CD4-positive, alpha-beta T cell (primary cell): ENCODE measurements around the gene SERF2. TPM values are rescaled to one million over a fixed set of nuclear protein-coding genes. Genes with fewer than 3 reads are reported as not detected.
A peak's percentile ranks its signal among the peaks of the same experiment; 100 is the strongest.
"Not testable (repeated sequence)": the region's sequence is repeated elsewhere in the genome, so short reads cannot be mapped to it uniquely, and the experiment has no call there.

Experiments
- ATAC-seq: fragments of 200-7000 bp; cut with Tn5 transposase; one replicate; pipeline ENCODE4 v1.10.0; 2022; ENCODE audit warnings: mild to moderate bottlenecking; ENCODE audit not compliant: poor library complexity
- CTCF ChIA-PET: fragments of 350-600 bp; sonication (Branson Sonifier 250); formaldehyde crosslinking; loops from one replicate; lab custom pipeline; 2021; ENCODE audit warnings: antibody characterized with exemption, inconsistent platforms; lab: Charles Lee
- POLR2A ChIA-PET: fragments of 350-600 bp; sonication (Branson Sonifier 250); formaldehyde crosslinking; loops from one replicate; lab custom pipeline; 2021; ENCODE audit warnings: antibody characterized with exemption, inconsistent platforms; lab: Charles Lee
- DNase-seq, 14 experiments: peaks; one replicate each; pipeline ENCODE4 v3.0.0-alpha.2; 2013 to 2020; ENCODE audit warnings: mixed read lengths in 2 of 14
- H3K27ac ChIP-seq, 2 donors: one replicate each; pipeline versions ENCODE4 v1.5.1 to v1.7.0; 2013; ENCODE audit warnings: low read length in 2 of 2, low read depth in 1 of 2, mild to moderate bottlenecking in 1 of 2
- H3K27me3 ChIP-seq, 2 experiments: 1 replicate in 1 of 2; 2 replicates in 1 of 2; pipeline versions ENCODE4 v1.6.1 to v1.7.0; 2013; ENCODE audit warnings: low read length in 2 of 2, control low read depth in 1 of 2, mild to moderate bottlenecking in 1 of 2, moderate library complexity in 1 of 2; ENCODE audit not compliant: insufficient read depth in 2 of 2, control insufficient read depth in 1 of 2
- H3K36me3 ChIP-seq: one replicate; pipeline ENCODE4 v1.6.1; 2013; ENCODE audit warnings: low read length, control low read depth; ENCODE audit not compliant: insufficient read depth
- H3K4me1 ChIP-seq: one replicate; pipeline ENCODE4 v1.6.1; 2013; ENCODE audit warnings: low read length, control low read depth; ENCODE audit not compliant: insufficient read depth
- H3K4me3 ChIP-seq: one replicate; pipeline ENCODE4 v1.5.1; 2013; ENCODE audit warnings: mild to moderate bottlenecking, low read length, moderate library complexity
- H3K9me3 ChIP-seq, 2 experiments: 1 replicate in 1 of 2; 2 replicates in 1 of 2; pipeline versions ENCODE4 v1.6.1 to v1.7.0; 2013; ENCODE audit warnings: low read length in 2 of 2, mild to moderate bottlenecking in 2 of 2, control low read depth in 1 of 2, moderate library complexity in 1 of 2; ENCODE audit not compliant: control insufficient read depth in 1 of 2, insufficient read depth in 1 of 2
- H3K27ac Mint-ChIP-seq: one replicate; pipeline ENCODE4 v1.8.0; 2020; ENCODE audit warnings: mixed read lengths
- H3K27me3 Mint-ChIP-seq: one replicate; pipeline ENCODE4 v1.8.0; 2021; ENCODE audit warnings: mixed read lengths
- H3K36me3 Mint-ChIP-seq: one replicate; pipeline ENCODE4 v1.8.0; 2021; ENCODE audit warnings: low read depth, mixed read lengths
- H3K4me1 Mint-ChIP-seq: one replicate; pipeline ENCODE4 v1.8.0; 2021; ENCODE audit warnings: low read depth, mixed read lengths
- H3K4me3 Mint-ChIP-seq: one replicate; pipeline ENCODE4 v1.8.0; 2020; ENCODE audit warnings: mild to moderate bottlenecking, mixed read lengths
- H3K9me3 Mint-ChIP-seq: one replicate; pipeline ENCODE4 v1.8.0; 2020; ENCODE audit warnings: mixed read lengths
- CTCF ChIP-seq: fragments of 200-600 bp; IDR thresholded peaks from one replicate; pipeline ENCODE4 v1.8.0; 2022; ENCODE audit warnings: antibody characterized with exemption, mild to moderate bottlenecking
- intact Hi-C, 2 experiments: fragments of 100-400 bp; cut with DNase I in 1 of 2; cut with micrococcal nuclease in 1 of 2; formaldehyde crosslinking; loops; one replicate each; pipeline versions ENCODE4 v1.15.1 to v1.9.0; 2023 to 2025; cut with DNase I, micrococcal nuclease
- polyA plus RNA-seq, 2 donors: library from polyadenylated mRNA; unstranded; fragments of 120-200 nt; gene quantifications; one replicate each; pipeline ENCODE4 v1.2.1, GENCODE V29; 2013
- total RNA-seq, 174 experiments: library from RNA in 2 of 174; stranded (reverse) in 2 of 174; gene quantifications; one replicate each; pipeline ENCODE4 v1.2.3 and lab custom pipeline; 2021 to 2026

SERF2 gene
- total RNA-seq (100 to 1,000 TPM; 319 to 323 TPM), total RNA-seq (lab: John Stamatoyannopoulos, UW) (123 to 268 (median 197) reads per million in 172 experiments)
- polyA plus RNA-seq (2013, experiment 1 of 2), result 493 TPM
- polyA plus RNA-seq (2013, experiment 2 of 2), result 530 TPM

GRCh38 chr15:43791993-43792760, at the start of gene SERF2:
SERF2 (plus strand) TSS chr15:43792320; CDS start chr15:43792377, 57 bp downstream.
- peaks cover 0 to 3% of the 10 kb centered on the region in 2 experiments for H3K27me3 ChIP-seq
- intact Hi-C loops, result loop anchor here (1.0 to 10.0 kb wide), 5 partner anchors 8 to 277 kb away; partner anchors contain the start of genes WDR76 (in 2 of the 2), HYPK (in 1 of the 2), MAP1A (in 1 of the 2) and PDIA3 (in 1 of the 2)
- peak within 1 kb of the TSS; percentile 99 for H3K27ac Mint-ChIP-seq
- peak within 1 kb of the TSS; percentile 100 for H3K4me3 ChIP-seq
- H3K36me3 Mint-ChIP-seq, result peaks cover 58% of the 10 kb centered on the region
- no peak for TF ChIP-seq CTCF
- ChIA-PET POLR2A (interaction anchor here (1.0 to 4.4 kb wide), 8 partner anchors 8 to 635 kb away, joined by 3 to 55 read pairs (median 7); partner anchors contain the start of genes CTDSPL2, ELL3, HYPK and MFAP1), CTCF (interaction anchor here (1.3 to 4.8 kb wide), 4 partner anchors 11 to 22 kb away, joined by 3 to 29 read pairs (median 4); partner anchors contain the start of gene ELL3)
- ATAC-seq, result peak; percentile 94
- H3K27me3 Mint-ChIP-seq, result no peaks in the 10 kb centered on the region
- DNase-seq, result peak; percentile 98 to 100 (median 99)
- peak within 1 kb of the TSS; percentile 98 to 99 for H3K27ac ChIP-seq
- peaks cover 38% of the 10 kb centered on the region for H3K36me3 ChIP-seq
- H3K4me3 Mint-ChIP-seq, result peak within 1 kb of the TSS; percentile 99
- no peaks in the 10 kb centered on the region for H3K9me3 Mint-ChIP-seq
- peaks cover 58% of the 10 kb centered on the region for H3K4me1 Mint-ChIP-seq
- peaks cover 38% of the 10 kb centered on the region for H3K4me1 ChIP-seq
- peaks cover 0 to 4% of the 10 kb centered on the region in 2 experiments for H3K9me3 ChIP-seq

GRCh38 chr15:43746245-43746902, 45.7 kb upstream of the SERF2 start, which contains the start of gene PDIA3:
PDIA3 (plus strand) TSS chr15:43746438; CDS start chr15:43746540, 102 bp downstream.
- peak within 1 kb of the TSS; percentile 94 for H3K27ac Mint-ChIP-seq
- ChIA-PET CTCF (interaction anchor here (0.6 to 1.7 kb wide), 2 partner anchors 31 to 896 kb away, joined by 3 to 5 read pairs; partner anchors contain the start of gene ELL3), POLR2A (interaction anchor here (0.9 to 2.0 kb wide), 4 partner anchors 31 to 78 kb away, joined by 4 to 10 read pairs (median 6); partner anchors contain the start of genes ELL3, HYPK, MFAP1 and SERF2)
- Histone ChIP-seq H3K4me3 (peak within 1 kb of the TSS; percentile 84), H3K4me1 (peaks cover 38% of the 10 kb centered on the region), H3K27ac (peak within 1 kb of the TSS; percentile 89 to 93)
- DNase-seq (peak; percentile 69 to 93 (median 80)), ATAC-seq (peak; percentile 61)
- peak within 1 kb of the TSS; percentile 92 for H3K4me3 Mint-ChIP-seq
- intact Hi-C loops, result loop anchor here in 1 of 2 experiments (1.0 kb wide), 1 partner anchor 45 kb away; no protein-coding TSS in a partner anchor
- H3K36me3 Mint-ChIP-seq, result peaks cover 11% of the 10 kb centered on the region
- not testable (repeated sequence) for H3K27me3 ChIP-seq, H3K27me3 Mint-ChIP-seq, H3K36me3 ChIP-seq, H3K9me3 Mint-ChIP-seq, H3K9me3 ChIP-seq
- peaks cover 41% of the 10 kb centered on the region for H3K4me1 Mint-ChIP-seq

- H3K4me1 ChIP-seq, result peaks cover 42% of the 10 kb centered on the region
- H3K27ac ChIP-seq, result peak overlapping the region; percentile 89 to 93
- ATAC-seq, result peak; percentile 40
- not testable (repeated sequence) for H3K9me3 ChIP-seq, H3K9me3 Mint-ChIP-seq, H3K27me3 Mint-ChIP-seq, H3K27me3 ChIP-seq, H3K36me3 ChIP-seq
- Mint-ChIP-seq H3K4me1 (peaks cover 47% of the 10 kb centered on the region), H3K27ac (peak overlapping the region; percentile 94), H3K4me3 (peak overlapping the region; percentile 92), H3K36me3 (peaks cover 15% of the 10 kb centered on the region)
- DNase-seq, result peak in 4 of 14 experiments; percentile 21 to 68 (median 58)
- ChIA-PET POLR2A (interaction anchor here (0.9 to 2.0 kb wide), 3 partner anchors 45 to 78 kb away, joined by 4 to 10 read pairs (median 8); partner anchors contain the start of genes HYPK, MFAP1, SERF2 and SERINC4), CTCF (interaction anchor here (0.6 kb wide), 1 partner anchor 896 kb away, joined by 3 read pairs; no protein-coding TSS in a partner anchor)
- intact Hi-C loops, result loop anchor here in 1 of 2 experiments (1.0 kb wide), 1 partner anchor 44 kb away; no protein-coding TSS in a partner anchor
- H3K4me3 ChIP-seq, result peak overlapping the region; percentile 84
Measured at GRCh38 chr15:43746903-43747309, 45.2 kb upstream of the SERF2 start.
